Posterior vena cava (tissue), 2 donors: Measurements from ENCODE around the gene GSTCD. TPM values are rescaled to one million over a fixed set of nuclear protein-coding genes. Genes with fewer than 3 reads are reported as not detected.
"Not testable (repeated sequence)": the region's sequence is repeated elsewhere in the genome, so short reads cannot be mapped to it uniquely, and the experiment has no call there.

Experiments used
- DNase-seq: peaks from one replicate; pipeline ENCODE4 v3.0.0-alpha.2; 2020; ENCODE audit warnings: low spot score
- intact Hi-C, 2 donors: fragments of 100-400 bp; cut with DNase I; formaldehyde crosslinking; loops; one replicate each; pipeline versions ENCODE4 v1.14.1 to v1.14.2; 2022 to 2023
- long read RNA-seq, 2 donors: library from polyadenylated mRNA; unstranded; transcript quantifications; one replicate each; pipeline ENCODE4 v2.0.0, GENCODE V29; 2020 to 2021
- total RNA-seq, 2 donors: library from RNA; stranded (reverse); fragmentation: NEBNext Ultra II Directional; extraction: Animal tissue kit (Norgen Biotek cat#: 25700); gene quantifications; one replicate each; pipeline ENCODE4 v1.2.1, GENCODE V29; 2021
- donor health status: DM: yes; HTN: yes; CAD: no.
- donor health status: DM: yes; HTN: yes; CAD: no.

Gene GSTCD, protein sequence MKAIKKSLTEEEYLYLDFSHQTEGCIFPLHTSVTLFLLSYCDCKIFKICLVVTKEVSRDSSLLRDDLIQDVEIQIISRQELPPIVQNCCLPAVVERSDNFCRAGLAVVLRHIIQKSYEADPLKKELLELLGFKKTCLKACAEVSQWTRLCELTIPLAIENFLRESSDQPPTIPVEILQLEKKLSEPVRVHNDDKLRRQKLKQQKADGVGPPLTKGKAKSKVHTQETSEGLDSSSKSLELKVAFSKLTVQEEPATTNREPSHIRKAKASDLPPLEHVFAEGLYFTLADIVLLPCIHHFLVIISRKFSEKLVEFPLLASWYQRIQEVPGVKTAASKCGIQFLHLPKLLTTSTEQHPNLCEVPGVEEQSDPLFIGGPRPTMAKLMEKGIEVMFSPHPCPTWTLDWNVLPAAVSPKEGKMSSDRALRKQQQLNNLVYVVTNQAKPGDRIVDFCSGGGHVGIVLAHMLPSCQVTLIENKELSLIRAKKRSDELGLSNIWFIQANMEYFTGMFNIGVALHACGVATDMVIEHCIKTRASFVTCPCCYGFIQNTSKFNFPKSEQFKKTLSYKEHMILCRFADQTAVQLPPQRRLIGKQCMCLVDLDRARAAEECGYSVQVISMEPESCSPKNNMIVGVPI
- total RNA-seq, result 10 to 100 TPM in 1 of 2 donors, 1 to 10 TPM in 1; 7.8 to 14.0 TPM
- long read RNA-seq, donor 1, full-length matches to known transcripts, result 1 of 2 reads
- long read RNA-seq, donor 1, partial matches to known transcripts, result 0 of 2 reads
- long read RNA-seq, donor 1, other reads (novel, unspliced or antisense), result 1 of 2 reads
- long read RNA-seq, donor 2, partial matches to known transcripts, result 6 of 7 reads
- long read RNA-seq, donor 2, other reads (novel, unspliced or antisense), result 1 of 7 reads

DNA sequence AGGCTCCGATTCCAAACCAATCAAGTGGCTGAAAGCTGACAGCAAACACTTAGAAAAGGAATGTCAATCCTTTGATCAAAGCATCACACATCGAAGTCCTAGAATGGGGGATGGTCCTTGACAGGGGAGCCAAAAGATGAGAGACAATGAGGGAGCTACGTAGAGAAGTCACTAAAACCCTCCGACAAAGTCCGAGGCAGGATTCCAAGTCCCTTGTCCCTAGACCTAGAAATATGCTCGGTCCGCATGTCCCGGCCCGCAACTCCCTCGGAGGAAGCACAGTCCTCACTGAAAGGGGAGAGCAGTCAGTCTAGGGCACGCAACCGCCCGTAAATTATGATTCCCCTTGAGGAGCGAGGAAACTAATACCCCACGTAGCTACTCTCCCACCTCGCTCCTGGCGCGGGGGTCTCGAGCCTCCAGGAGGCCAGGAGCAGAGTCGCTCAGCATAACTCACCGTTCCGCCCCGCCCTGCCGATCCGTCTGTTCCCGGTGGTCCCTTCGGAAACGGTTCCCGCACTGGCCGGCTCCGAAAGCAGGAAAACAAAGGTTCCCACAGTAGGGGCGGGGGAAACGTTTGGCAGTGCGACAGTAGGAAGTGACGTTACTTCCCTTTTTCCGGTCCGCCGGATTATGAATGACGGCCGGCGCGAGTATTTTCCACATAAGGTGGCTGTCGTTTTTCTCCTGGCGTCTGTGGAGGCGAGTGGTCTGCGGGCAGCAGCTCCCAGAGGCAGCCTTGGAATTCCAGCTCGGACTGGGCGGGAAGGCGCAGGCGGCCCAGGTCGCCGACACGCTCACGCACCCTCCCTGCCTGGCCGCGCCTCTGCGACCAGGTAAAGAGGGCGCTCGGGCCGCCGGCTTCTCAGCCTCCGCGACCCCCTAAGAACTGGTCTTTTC is at the start of gene GSTCD, which contains the start of gene INTS12:
Gene GSTCD (plus strand): TSS at position 604 of the 900 bp plus-strand sequence. CDS start 8,830 bp downstream, outside the sequence.
Gene INTS12 (minus strand): TSS at position 509 of the 900 bp plus-strand sequence. CDS start 8,684 bp downstream, outside the sequence.
- peak; percentile 97 for DNase-seq
- intact Hi-C loops, result no loop called here

- intact Hi-C loops, result no loop called here
- no peak for DNase-seq
Measured at GRCh38 chr4:105659190-105659589, 49.4 kb upstream of the GSTCD start.

- intact Hi-C loops, result no loop called here
- DNase-seq, result no peak
Measured at GRCh38 chr4:105661028-105661427, 47.6 kb upstream of the GSTCD start.

- intact Hi-C loops, result no loop called here
Measured at GRCh38 chr4:105662935-105663675, 45.5 kb upstream of the GSTCD start.

DNA sequence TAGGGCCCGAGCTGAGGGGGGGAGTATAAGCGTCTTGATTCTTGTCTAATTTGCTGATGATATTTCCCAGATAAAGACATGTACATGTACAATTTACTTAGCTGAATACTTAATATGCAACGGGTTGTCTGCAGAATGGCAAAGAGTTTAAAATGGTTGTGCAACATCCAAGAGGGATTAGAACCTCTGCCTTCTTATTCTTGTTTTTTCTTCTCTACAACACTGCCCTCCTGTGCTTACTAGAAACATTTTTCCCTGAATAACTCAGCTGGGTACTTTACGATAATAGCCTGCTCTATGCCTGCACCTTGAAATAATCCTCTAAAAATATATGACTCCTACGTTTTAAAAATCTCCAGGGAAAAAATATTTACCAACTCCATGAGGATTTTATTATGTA is 41.9 kb upstream of the GSTCD start:
- no peak for DNase-seq
- intact Hi-C loops, result loop anchor here in 1 of 2 donors (5.0 kb wide), 1 partner anchor 144 kb away; no protein-coding TSS in a partner anchor

More at GRCh38 chr4:105662935-105663675, 45.5 kb upstream of the GSTCD start:
- DNase-seq, result no peak

GRCh38 chr4:105670684-105671083 is 37.9 kb upstream of the GSTCD start:
- DNase-seq, result no peak
- intact Hi-C loops, result no loop called here

DNA sequence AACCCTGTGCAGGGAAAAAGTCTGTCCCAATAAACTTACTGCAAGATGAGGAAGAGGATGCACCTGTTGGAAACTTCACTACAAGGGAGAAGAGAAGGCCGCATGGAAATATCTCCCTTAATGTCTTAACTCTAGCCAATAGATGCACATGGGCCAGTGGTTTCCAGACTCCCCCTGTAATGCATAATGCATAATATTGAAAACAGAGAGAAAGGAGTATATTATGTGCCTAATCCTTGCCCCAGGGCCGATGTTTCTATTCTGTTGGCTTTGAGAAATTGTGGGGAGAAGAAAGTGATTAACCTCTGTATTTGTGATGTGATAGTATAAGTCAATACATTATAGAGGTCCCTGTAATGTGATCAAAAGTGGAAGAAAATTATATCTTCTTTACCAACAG is 37.3 kb upstream of the GSTCD start:
- intact Hi-C loops, result no loop called here

DNA sequence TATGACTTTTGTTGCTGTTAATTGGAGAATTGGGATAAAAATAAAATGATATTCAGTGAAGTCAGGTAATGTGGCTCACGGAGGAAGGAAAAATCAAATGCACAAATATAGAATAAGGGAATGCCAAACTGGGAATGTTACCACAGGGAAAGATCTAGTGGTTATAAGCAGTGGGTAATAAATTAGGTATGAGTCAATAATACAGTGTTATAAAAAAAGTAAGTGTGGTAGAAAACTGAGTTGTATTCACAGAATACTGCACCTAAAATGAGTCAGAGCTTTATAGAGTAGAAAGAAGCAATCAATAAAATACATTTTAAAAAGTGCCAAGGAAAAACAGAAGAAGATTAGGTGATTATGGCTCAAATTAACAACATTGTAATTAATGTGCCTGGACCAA is 34.6 kb upstream of the GSTCD start:
- intact Hi-C loops, result no loop called here
- DNase-seq, result no peak

More for the DNA sequence above, 37.3 kb upstream of the GSTCD start:
- DNase-seq, result no peak

DNA sequence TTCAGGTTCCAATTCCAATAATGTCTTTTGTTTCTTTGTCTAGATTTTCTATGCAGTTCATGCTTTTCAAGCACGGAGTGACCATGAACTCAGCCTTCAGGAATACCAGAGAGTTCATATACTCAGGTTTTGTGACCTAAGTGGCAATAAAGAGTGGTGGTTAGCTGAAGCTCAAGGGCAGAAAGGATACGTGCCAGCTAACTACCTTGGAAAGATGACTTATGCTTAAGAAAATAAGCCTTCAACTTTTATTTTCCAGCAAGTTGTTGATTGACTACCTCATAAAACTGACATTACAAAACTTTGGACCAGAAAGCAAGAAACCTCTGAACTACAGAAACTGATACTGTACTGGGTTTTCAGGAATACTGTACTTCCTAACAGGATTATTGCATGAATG is 30.9 kb upstream of the GSTCD start:
- intact Hi-C loops, result no loop called here
- no peak for DNase-seq

- DNase-seq, result no peak
- intact Hi-C loops, result no loop called here
Measured at GRCh38 chr4:105679186-105679585, 29.4 kb upstream of the GSTCD start.

DNA sequence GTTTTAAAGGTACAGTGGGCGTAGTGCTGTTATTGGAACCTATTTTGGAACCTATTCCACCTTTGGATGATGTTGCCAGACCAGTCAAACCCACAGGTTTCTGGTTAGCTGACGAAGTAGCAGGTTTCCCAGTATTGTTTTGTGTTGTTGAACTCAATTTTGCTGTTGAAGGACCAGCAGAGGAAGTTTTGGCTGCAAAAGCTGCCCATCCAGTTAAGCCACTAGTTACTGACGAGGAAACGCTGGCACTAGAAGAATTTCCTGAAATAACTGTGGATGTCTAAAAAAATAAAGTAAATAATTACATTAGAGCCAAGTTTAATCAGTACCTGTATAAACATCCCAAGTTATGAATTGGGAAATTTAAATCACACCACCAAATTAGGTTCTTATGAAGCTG is 25.5 kb upstream of the GSTCD start:
- intact Hi-C loops, result no loop called here
- DNase-seq, result no peak

DNA sequence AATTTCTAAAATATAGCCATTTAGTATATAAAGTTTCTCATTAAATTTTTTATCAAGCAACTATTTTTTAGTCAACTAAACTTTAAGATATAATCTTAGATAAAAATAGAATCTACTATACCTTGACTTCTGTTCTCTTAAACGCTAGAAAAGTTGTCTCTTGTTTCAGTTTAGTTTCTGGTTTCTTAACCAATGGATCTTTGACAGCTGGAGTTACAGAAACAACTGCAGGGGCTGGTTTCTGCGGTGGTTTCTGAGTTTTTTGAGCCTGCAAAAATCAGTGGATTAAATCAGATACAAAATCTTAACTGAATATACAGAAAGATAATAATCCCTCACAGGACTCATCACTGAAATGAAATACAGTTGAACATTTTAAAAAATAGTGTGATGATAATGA is 22.0 kb upstream of the GSTCD start:
- DNase-seq, result no peak
- intact Hi-C loops, result no loop called here

- not testable (repeated sequence) for DNase-seq
Measured at GRCh38 chr4:105694812-105695211, 13.8 kb upstream of the GSTCD start.

GRCh38 chr4:105695832-105696231 is 12.8 kb upstream of the GSTCD start:
- DNase-seq, intact Hi-C loops: not testable (repeated sequence)

More at GRCh38 chr4:105694812-105695211, 13.8 kb upstream of the GSTCD start:
- intact Hi-C loops, result not testable (repeated sequence)

- no peak for DNase-seq
- intact Hi-C loops, result no loop called here
Measured at GRCh38 chr4:105698607-105699006, 10.0 kb upstream of the GSTCD start.

DNA sequence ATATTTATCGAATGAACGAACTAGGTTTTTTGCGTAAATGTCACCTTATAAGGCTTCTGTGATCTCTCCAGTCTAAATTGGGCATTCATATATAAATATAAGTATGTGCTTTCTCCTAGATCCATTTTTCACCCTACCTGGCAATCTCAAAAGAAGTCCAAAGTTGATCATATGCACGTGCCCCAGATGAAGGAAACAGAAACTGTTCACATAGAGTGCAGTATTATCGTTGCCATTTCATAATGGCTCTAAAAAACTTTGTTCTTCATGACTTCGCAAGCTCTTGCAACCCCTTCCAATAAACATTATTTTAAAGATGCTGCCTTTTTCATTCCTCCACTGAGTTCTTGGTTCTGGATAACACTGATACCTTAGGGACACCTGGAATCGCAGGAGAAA is 803 bp upstream of the GSTCD start:
- intact Hi-C loops, result no loop called here
- DNase-seq, result no peak

GRCh38 chr4:105709081-105709450 is 482 bp downstream of the GSTCD start:
- no peak for DNase-seq
- intact Hi-C loops, result no loop called here

- intact Hi-C loops, result no loop called here
Measured at GRCh38 chr4:105710012-105710600, 1.5 kb downstream of the GSTCD start.

More at GRCh38 chr4:105710012-105710600, 1.5 kb downstream of the GSTCD start:
- no peak for DNase-seq
